SH-SY5Y (cell line): ENCODE data around the gene SSBP2.

Experiments
- GATA2 ChIP-seq: IDR thresholded peaks from 2 replicates; pipeline ENCODE4 v1.6.1; 2011; ENCODE audit warnings: mild to moderate bottlenecking, low read depth, low read length
- GATA3 ChIP-seq: IDR thresholded peaks from 2 replicates; pipeline ENCODE4 v1.6.1; 2011; ENCODE audit warnings: low read depth, mild to moderate bottlenecking, low read length, moderate library complexity

Gene SSBP2

GRCh38 chr5:81759632-81760005 is 8.7 kb upstream of the SSBP2 start:
- no peak for TF ChIP-seq GATA2
- no peak for TF ChIP-seq GATA3

- TF ChIP-seq GATA3 (no peak), GATA2 (no peak)
These were observed 6.5 kb upstream of the SSBP2 start for GRCh38 chr5:81757404-81757803.

- TF ChIP-seq GATA2 (no peak), GATA3 (no peak)
These were observed 5.1 kb upstream of the SSBP2 start for GRCh38 chr5:81756016-81756415.

GRCh38 chr5:81755320-81755719 is 4.4 kb upstream of the SSBP2 start:
- no peak for TF ChIP-seq GATA3
- TF ChIP-seq GATA2: no peak

GRCh38 chr5:81754621-81755020 is 3.7 kb upstream of the SSBP2 start:
- TF ChIP-seq GATA3: no peak

GRCh38 chr5:81753429-81753828 is 2.5 kb upstream of the SSBP2 start:
- TF ChIP-seq GATA2 (no peak), GATA3 (no peak)

- TF ChIP-seq GATA3: no peak
These were observed 1.7 kb upstream of the SSBP2 start for GRCh38 chr5:81752644-81752963.

GRCh38 chr5:81751836-81752643 is 1.1 kb upstream of the SSBP2 start:
- TF ChIP-seq GATA2 (no peak), GATA3 (no peak)

- TF ChIP-seq GATA3: no peak
- no peak for TF ChIP-seq GATA2
These were observed 439 bp downstream of the SSBP2 start for GRCh38 chr5:81750308-81751008.

- no peak for TF ChIP-seq GATA3
- no peak for TF ChIP-seq GATA2
These were observed 1.2 kb downstream of the SSBP2 start for GRCh38 chr5:81749561-81750307.

GRCh38 chr5:81749192-81749560 is 1.7 kb downstream of the SSBP2 start:
- TF ChIP-seq GATA3 (no peak), GATA2 (no peak)

GRCh38 chr5:81748556-81748955 is 2.3 kb downstream of the SSBP2 start:
- no peak for TF ChIP-seq GATA3
- TF ChIP-seq GATA2: no peak

- TF ChIP-seq GATA2: no peak
- TF ChIP-seq GATA3: no peak
These were observed 3.9 kb downstream of the SSBP2 start for GRCh38 chr5:81747030-81747429.

- TF ChIP-seq GATA3: no peak
- TF ChIP-seq GATA2: no peak
These were observed 10.1 kb downstream of the SSBP2 start for GRCh38 chr5:81740758-81741157.

- TF ChIP-seq GATA3 (no peak), GATA2 (no peak)
These were observed 11.6 kb downstream of the SSBP2 start for GRCh38 chr5:81739291-81739690.

- TF ChIP-seq GATA3 (no peak), GATA2 (no peak)
These were observed 21.6 kb downstream of the SSBP2 start for GRCh38 chr5:81729276-81729675.
